Measurements from ENCODE around the gene TRIM36. TPM values are rescaled to one million over a fixed set of nuclear protein-coding genes. Genes with fewer than 3 reads are reported as not detected.

Gene TRIM36
- total RNA-seq, 1 experiment from 2014 or later, result 12.6 TPM

DNA sequence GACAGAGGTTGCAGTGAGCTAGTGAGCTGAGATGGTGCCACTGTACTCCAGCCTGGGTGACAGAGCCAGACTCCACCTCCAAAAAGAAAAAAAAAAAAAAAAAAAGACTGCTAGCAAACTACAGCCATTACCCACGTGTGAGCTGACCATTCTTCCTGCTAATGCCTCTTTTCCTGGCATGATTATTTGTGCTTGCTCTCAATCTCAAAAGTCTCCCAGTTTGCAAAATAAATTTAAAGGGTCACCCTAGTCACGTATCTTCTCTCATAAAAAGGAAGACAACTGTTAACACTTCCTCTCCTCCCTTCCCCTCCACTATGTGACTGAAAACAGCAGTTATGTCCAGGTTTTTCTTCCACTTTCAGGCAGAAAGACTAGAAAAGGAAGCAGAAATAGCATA, 37.2 kb downstream of the TRIM36 start:
- Histone ChIP-seq H3K4me3 (replicated peaks in 1 of 2; ENCODE audit: low read depth in 1 of 2, low read length in 2 of 2) (no peak overlapping the region), H3K27me3 (ENCODE audit: insufficient read depth, low read length) (no peaks in the 10 kb centered on the region), H3K9me3 (ENCODE audit: control insufficient read depth in 1 of 2, insufficient read depth in 1 of 2, low read depth in 1 of 2, low read length in 2 of 2) (no peaks in the 10 kb centered on the region), H3K4me2 (ENCODE audit: low read length) (no peak overlapping the region), H3K36me3 (ENCODE audit: control insufficient read depth in 1 of 2, insufficient read depth in 2 of 2, low read length in 2 of 2) (no peaks in the 10 kb centered on the region), H3K27ac (ENCODE audit: low read depth, low read length) (no peak overlapping the region), H4K20me1 (ENCODE audit: insufficient read depth) (no peaks in the 10 kb centered on the region), H3K9me2 (ENCODE audit: insufficient read depth) (no peaks in the 10 kb centered on the region), H3K9ac (ENCODE audit: low read length) (no peak overlapping the region), H3K79me2 (ENCODE audit: insufficient read depth, low read length) (no peaks in the 10 kb centered on the region), H2AFZ (ENCODE audit: low read depth, low read length, poor library complexity, severe bottlenecking) (no peak overlapping the region), H3K4me1 (ENCODE audit: control insufficient read depth in 1 of 2, insufficient read depth in 2 of 2, low read length in 2 of 2) (no peaks in the 10 kb centered on the region)
- intact Hi-C loops (cut with micrococcal nuclease), result no loop called here
- POLR2A ChIA-PET, result no interaction called here
- ATAC-seq, result no peak
- no TSS peak for BruUV-seq (replicated peaks)
- DNase-seq (ENCODE audit: low read depth, low spot score), result no peak
- RAD21 ChIA-PET (ENCODE audit: low non-redundant PET in 1 of 2, low total read pairs in 2 of 2, uncharacterized antibody in 2 of 2, unreplicated experiment in 2 of 2), result no interaction called here
- CTCF ChIA-PET, result no interaction called here
- TF ChIP-seq POLR2AphosphoS5 (IDR thresholded peaks at IDR 0.05; ENCODE audit: low read depth, low read length), result no peak

DNA sequence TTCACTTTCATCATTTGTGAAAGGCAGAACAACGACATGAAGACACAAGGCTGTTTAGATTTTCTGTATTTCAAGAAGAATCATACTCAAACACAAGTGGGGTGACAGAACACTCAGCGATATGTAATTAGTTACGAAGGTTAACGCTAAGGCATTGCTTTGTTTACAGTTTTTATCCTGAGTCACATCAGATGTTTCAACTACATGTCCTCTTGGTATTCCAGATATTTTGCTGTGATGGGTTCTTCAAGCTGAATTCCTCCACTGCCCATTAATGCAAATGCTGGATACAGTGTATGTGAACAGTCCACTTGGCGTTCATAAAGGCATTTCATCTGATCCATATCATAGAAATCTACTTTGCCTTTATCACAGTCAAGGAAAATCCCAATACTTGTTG, 43.4 kb downstream of the TRIM36 start:
- Histone ChIP-seq H4K20me1 (ENCODE audit: insufficient read depth) (no peaks in the 10 kb centered on the region), H3K9me2 (ENCODE audit: insufficient read depth) (no peaks in the 10 kb centered on the region), H3K79me2 (ENCODE audit: insufficient read depth, low read length) (no peaks in the 10 kb centered on the region), H3K36me3 (ENCODE audit: control insufficient read depth in 1 of 2, insufficient read depth in 2 of 2, low read length in 2 of 2) (no peaks in the 10 kb centered on the region), H2AFZ (ENCODE audit: low read depth, low read length, poor library complexity, severe bottlenecking) (no peak overlapping the region), H3K9me3 (ENCODE audit: control insufficient read depth in 1 of 2, insufficient read depth in 1 of 2, low read depth in 1 of 2, low read length in 2 of 2) (no peaks in the 10 kb centered on the region), H3K4me2 (ENCODE audit: low read length) (no peak overlapping the region), H3K27me3 (ENCODE audit: insufficient read depth, low read length) (no peaks in the 10 kb centered on the region), H3K4me1 (ENCODE audit: control insufficient read depth in 1 of 2, insufficient read depth in 2 of 2, low read length in 2 of 2) (no peaks in the 10 kb centered on the region), H3K27ac (ENCODE audit: low read depth, low read length) (no peak overlapping the region), H3K4me3 (replicated peaks in 1 of 2; ENCODE audit: low read depth in 1 of 2, low read length in 2 of 2) (no peak overlapping the region), H3K9ac (ENCODE audit: low read length) (no peak overlapping the region)
- CTCF ChIA-PET, result no interaction called here
- DNase-seq (ENCODE audit: low read depth, low spot score) (no peak), ATAC-seq (no peak)
- intact Hi-C loops (cut with micrococcal nuclease), result no loop called here
- RAD21 ChIA-PET (ENCODE audit: low non-redundant PET in 1 of 2, low total read pairs in 2 of 2, uncharacterized antibody in 2 of 2, unreplicated experiment in 2 of 2), result no interaction called here
- BruUV-seq (replicated peaks), result no TSS peak
- POLR2A ChIA-PET, result no interaction called here
- TF ChIP-seq TCF7L2 (IDR thresholded peaks at IDR 0.05; ENCODE audit: borderline replicate concordance, extremely low read depth, insufficient read depth, insufficient read length), result no peak
- TF ChIP-seq, protein P1, sequence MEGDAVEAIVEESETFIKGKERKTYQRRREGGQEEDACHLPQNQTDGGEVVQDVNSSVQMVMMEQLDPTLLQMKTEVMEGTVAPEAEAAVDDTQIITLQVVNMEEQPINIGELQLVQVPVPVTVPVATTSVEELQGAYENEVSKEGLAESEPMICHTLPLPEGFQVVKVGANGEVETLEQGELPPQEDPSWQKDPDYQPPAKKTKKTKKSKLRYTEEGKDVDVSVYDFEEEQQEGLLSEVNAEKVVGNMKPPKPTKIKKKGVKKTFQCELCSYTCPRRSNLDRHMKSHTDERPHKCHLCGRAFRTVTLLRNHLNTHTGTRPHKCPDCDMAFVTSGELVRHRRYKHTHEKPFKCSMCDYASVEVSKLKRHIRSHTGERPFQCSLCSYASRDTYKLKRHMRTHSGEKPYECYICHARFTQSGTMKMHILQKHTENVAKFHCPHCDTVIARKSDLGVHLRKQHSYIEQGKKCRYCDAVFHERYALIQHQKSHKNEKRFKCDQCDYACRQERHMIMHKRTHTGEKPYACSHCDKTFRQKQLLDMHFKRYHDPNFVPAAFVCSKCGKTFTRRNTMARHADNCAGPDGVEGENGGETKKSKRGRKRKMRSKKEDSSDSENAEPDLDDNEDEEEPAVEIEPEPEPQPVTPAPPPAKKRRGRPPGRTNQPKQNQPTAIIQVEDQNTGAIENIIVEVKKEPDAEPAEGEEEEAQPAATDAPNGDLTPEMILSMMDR (IDR thresholded peaks at IDR 0.05 in 2 of 3, conservative IDR thresholded peaks at IDR 0.05 in 1 of 3; ENCODE audit: borderline replicate concordance in 1 of 3, insufficient read depth in 1 of 3, low read depth in 2 of 3, low read length in 2 of 3), result no peak
- no peak for TF ChIP-seq ZFX (IDR thresholded peaks at IDR 0.05)
- TF ChIP-seq SP1 (IDR thresholded peaks at IDR 0.05; ENCODE audit: low read depth), result no peak
- TF ChIP-seq, protein P2, sequence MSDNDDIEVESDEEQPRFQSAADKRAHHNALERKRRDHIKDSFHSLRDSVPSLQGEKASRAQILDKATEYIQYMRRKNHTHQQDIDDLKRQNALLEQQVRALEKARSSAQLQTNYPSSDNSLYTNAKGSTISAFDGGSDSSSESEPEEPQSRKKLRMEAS (IDR thresholded peaks at IDR 0.05), result no peak
- TF ChIP-seq, protein P3, sequence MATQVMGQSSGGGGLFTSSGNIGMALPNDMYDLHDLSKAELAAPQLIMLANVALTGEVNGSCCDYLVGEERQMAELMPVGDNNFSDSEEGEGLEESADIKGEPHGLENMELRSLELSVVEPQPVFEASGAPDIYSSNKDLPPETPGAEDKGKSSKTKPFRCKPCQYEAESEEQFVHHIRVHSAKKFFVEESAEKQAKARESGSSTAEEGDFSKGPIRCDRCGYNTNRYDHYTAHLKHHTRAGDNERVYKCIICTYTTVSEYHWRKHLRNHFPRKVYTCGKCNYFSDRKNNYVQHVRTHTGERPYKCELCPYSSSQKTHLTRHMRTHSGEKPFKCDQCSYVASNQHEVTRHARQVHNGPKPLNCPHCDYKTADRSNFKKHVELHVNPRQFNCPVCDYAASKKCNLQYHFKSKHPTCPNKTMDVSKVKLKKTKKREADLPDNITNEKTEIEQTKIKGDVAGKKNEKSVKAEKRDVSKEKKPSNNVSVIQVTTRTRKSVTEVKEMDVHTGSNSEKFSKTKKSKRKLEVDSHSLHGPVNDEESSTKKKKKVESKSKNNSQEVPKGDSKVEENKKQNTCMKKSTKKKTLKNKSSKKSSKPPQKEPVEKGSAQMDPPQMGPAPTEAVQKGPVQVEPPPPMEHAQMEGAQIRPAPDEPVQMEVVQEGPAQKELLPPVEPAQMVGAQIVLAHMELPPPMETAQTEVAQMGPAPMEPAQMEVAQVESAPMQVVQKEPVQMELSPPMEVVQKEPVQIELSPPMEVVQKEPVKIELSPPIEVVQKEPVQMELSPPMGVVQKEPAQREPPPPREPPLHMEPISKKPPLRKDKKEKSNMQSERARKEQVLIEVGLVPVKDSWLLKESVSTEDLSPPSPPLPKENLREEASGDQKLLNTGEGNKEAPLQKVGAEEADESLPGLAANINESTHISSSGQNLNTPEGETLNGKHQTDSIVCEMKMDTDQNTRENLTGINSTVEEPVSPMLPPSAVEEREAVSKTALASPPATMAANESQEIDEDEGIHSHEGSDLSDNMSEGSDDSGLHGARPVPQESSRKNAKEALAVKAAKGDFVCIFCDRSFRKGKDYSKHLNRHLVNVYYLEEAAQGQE (IDR thresholded peaks at IDR 0.05; ENCODE audit: low read depth), result no peak
- TF ChIP-seq SRF (IDR thresholded peaks at IDR 0.05; ENCODE audit: low read depth), result no peak
- TF ChIP-seq CBX3 (IDR thresholded peaks at IDR 0.05; ENCODE audit: low read depth), result no peak
- TF ChIP-seq, protein P4, sequence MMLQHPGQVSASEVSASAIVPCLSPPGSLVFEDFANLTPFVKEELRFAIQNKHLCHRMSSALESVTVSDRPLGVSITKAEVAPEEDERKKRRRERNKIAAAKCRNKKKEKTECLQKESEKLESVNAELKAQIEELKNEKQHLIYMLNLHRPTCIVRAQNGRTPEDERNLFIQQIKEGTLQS (IDR thresholded peaks at IDR 0.05), result no peak
- no peak for TF ChIP-seq CEBPB (IDR thresholded peaks at IDR 0.05; ENCODE audit: low read depth)
- no peak for TF ChIP-seq ELF1 (IDR thresholded peaks at IDR 0.05; ENCODE audit: borderline replicate concordance, low read depth)
- TF ChIP-seq, protein P5, sequence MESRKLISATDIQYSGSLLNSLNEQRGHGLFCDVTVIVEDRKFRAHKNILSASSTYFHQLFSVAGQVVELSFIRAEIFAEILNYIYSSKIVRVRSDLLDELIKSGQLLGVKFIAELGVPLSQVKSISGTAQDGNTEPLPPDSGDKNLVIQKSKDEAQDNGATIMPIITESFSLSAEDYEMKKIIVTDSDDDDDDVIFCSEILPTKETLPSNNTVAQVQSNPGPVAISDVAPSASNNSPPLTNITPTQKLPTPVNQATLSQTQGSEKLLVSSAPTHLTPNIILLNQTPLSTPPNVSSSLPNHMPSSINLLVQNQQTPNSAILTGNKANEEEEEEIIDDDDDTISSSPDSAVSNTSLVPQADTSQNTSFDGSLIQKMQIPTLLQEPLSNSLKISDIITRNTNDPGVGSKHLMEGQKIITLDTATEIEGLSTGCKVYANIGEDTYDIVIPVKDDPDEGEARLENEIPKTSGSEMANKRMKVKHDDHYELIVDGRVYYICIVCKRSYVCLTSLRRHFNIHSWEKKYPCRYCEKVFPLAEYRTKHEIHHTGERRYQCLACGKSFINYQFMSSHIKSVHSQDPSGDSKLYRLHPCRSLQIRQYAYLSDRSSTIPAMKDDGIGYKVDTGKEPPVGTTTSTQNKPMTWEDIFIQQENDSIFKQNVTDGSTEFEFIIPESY (IDR thresholded peaks at IDR 0.05; ENCODE audit: extremely low read depth, insufficient replicate concordance, low read length), result no peak
- TF ChIP-seq EGR1 (IDR thresholded peaks at IDR 0.05; ENCODE audit: low read depth), result no peak
